GM18858 (cell line): Measurements from ENCODE around the gene GPSM1.

ENCODE experiments used
- ATAC-seq: cut with Tn5 transposase; IDR thresholded peaks from one replicate; pipeline ENCODE4 v1.9.1; 2021; ENCODE audit not compliant: unreplicated experiment

GPSM1 gene

GRCh38 chr9:136407911-136408310, 80.6 kb downstream of the GPSM1 start:
- no peak for ATAC-seq
